Esophagus muscularis mucosa (tissue), 4 donors: ENCODE results near the gene SIM1. TPM values are rescaled to one million over a fixed set of nuclear protein-coding genes. Genes with fewer than 3 reads are reported as not detected.

ENCODE experiments used
- DNase-seq: peaks from one replicate; pipeline ENCODE4 v3.0.0-alpha.2; 2017; ENCODE audit errors: extremely low spot score
- H3K27ac ChIP-seq, 4 donors: fragments of 200-600 bp; sonication (generic); replicated peaks in 1 of 4; 1 replicate in 3 of 4; 2 replicates in 1 of 4; pipeline ENCODE4 v1.5.1; 2016 to 2019; ENCODE audit warnings: mild to moderate bottlenecking in 1 of 4
- H3K27me3 ChIP-seq, 4 donors: fragments of 200-600 bp; sonication (generic); one replicate each; pipeline versions ENCODE4 v1.5.1 to v1.6.0; 2016 to 2019
- H3K36me3 ChIP-seq, 4 donors: fragments of 200-600 bp; sonication (generic); one replicate each; pipeline ENCODE4 v1.5.1; 2016 to 2019
- H3K4me1 ChIP-seq, 4 donors: fragments of 200-600 bp; sonication (generic); one replicate each; pipeline ENCODE4 v1.5.1; 2016 to 2019
- H3K4me3 ChIP-seq, 4 donors: fragments of 200-600 bp; sonication (generic); 1 replicate in 2 of 4; 2 replicates in 2 of 4; pipeline ENCODE4 v1.5.1; 2016 to 2019; ENCODE audit warnings: mild to moderate bottlenecking in 4 of 4, moderate library complexity in 1 of 4
- H3K9me3 ChIP-seq, 4 donors: fragments of 200-600 bp; sonication (generic); 1 replicate in 3 of 4; 2 replicates in 1 of 4; pipeline ENCODE4 v1.5.1; 2016 to 2019
- CTCF ChIP-seq, 3 experiments: fragments of 200-600 bp in 2 of 3; fragments of 450-650 bp in 1 of 3; sonication (generic) in 2 of 3; IDR thresholded peaks; one replicate each; pipeline ENCODE4 v1.5.1; 2017 to 2019; ENCODE audit warnings: antibody characterized with exemption in 3 of 3, mild to moderate bottlenecking in 2 of 3, moderate library complexity in 1 of 3
- EP300 ChIP-seq: sonication (generic); formaldehyde crosslinking; IDR thresholded peaks from one replicate; pipeline ENCODE4 v1.6.1; 2017; ENCODE audit warnings: antibody characterized with exemption
- POLR2A ChIP-seq: fragments of 450-650 bp; IDR thresholded peaks from one replicate; pipeline ENCODE4 v1.6.1; 2017; ENCODE audit warnings: antibody characterized with exemption, moderate library complexity, mild to moderate bottlenecking, low read depth
- POLR2AphosphoS5 ChIP-seq, 2 donors: sonication (generic); formaldehyde crosslinking; IDR thresholded peaks; one replicate each; pipeline ENCODE4 v1.6.1; 2017; ENCODE audit warnings: antibody characterized with exemption in 2 of 2
- WGBS: methylation state at CpG from one replicate; pipeline ENCODE4 v1.1.5; 2018; 5-methylcytosine and 5-hydroxymethylcytosine counted together
- intact Hi-C: fragments of 100-400 bp; cut with DNase I; formaldehyde crosslinking; loops from one replicate; pipeline ENCODE4 v1.15.1; 2023
- total RNA-seq, 4 donors: library from RNA; depleted of rRNA; stranded (reverse); fragments of >200 nt; gene quantifications; one replicate each; pipeline versions ENCODE4 v1.1.0 to v1.2.1, GENCODE V29; 2016

SIM1 gene
- total RNA-seq, 4 donors from 2014 or later = not detected

- H3K4me3 ChIP-seq = no peak overlapping the region
- H3K27ac ChIP-seq = no peak overlapping the region
- H3K27me3 ChIP-seq = peaks cover 19 to 100% (median 98%) of the 10 kb centered on the region in 4 donors
- intact Hi-C loops = no loop called here
- TF ChIP-seq POLR2A = no peak
- no peak for TF ChIP-seq EP300
- no peak for TF ChIP-seq POLR2AphosphoS5 (IDR thresholded peaks at IDR 0.05)
- no peak for TF ChIP-seq CTCF (IDR thresholded peaks at IDR 0.05)
- peaks cover 15 to 49% (median 36%) of the 10 kb centered on the region in 4 donors for H3K4me1 ChIP-seq
- WGBS = 6% methylated on average over 9 of the region's 9 CpGs
- DNase-seq = peak; percentile 31
- H3K9me3 ChIP-seq = peaks cover 0 to 7% (median 0%) of the 10 kb centered on the region in 4 donors
- no peaks in the 10 kb centered on the region for H3K36me3 ChIP-seq
Observed at GRCh38 chr6:100460650-100461204, 4.0 kb downstream of the SIM1 start.

GRCh38 chr6:100459592-100460184, 5.0 kb downstream of the SIM1 start:
- intact Hi-C loops = no loop called here
- peaks cover 20 to 100% (median 98%) of the 10 kb centered on the region in 4 donors for H3K27me3 ChIP-seq
- DNase-seq = no peak
- H3K9me3 ChIP-seq = peaks cover 0 to 7% (median 0%) of the 10 kb centered on the region in 4 donors
- no peak for TF ChIP-seq CTCF (IDR thresholded peaks at IDR 0.05)
- TF ChIP-seq POLR2AphosphoS5 (IDR thresholded peaks at IDR 0.05) = no peak
- no peak for TF ChIP-seq EP300
- no peak for TF ChIP-seq POLR2A
- H3K36me3 ChIP-seq = no peaks in the 10 kb centered on the region
- peaks cover 8 to 50% (median 31%) of the 10 kb centered on the region in 4 donors for H3K4me1 ChIP-seq
- H3K4me3 ChIP-seq = no peak overlapping the region
- H3K27ac ChIP-seq = no peak overlapping the region

GRCh38 chr6:100458841-100459591, 5.7 kb downstream of the SIM1 start:
- intact Hi-C loops = no loop called here
- Histone ChIP-seq H3K27me3 (peaks cover 14 to 100% (median 98%) of the 10 kb centered on the region in 4 donors), H3K4me1 (peaks cover 6 to 47% (median 29%) of the 10 kb centered on the region in 4 donors), H3K9me3 (peaks cover 0 to 7% (median 0%) of the 10 kb centered on the region in 4 donors), H3K36me3 (no peaks in the 10 kb centered on the region), H3K4me3 (no peak overlapping the region), H3K27ac (no peak overlapping the region)
- 20% methylated on average over 10 of the region's 10 CpGs for WGBS
- TF ChIP-seq POLR2A (no peak), CTCF (IDR thresholded peaks at IDR 0.05) (no peak), EP300 (no peak), POLR2AphosphoS5 (IDR thresholded peaks at IDR 0.05) (no peak)
- peak; percentile 2 for DNase-seq

GRCh38 chr6:100457311-100457990, 7.3 kb downstream of the SIM1 start:
- peaks cover 13 to 100% (median 95%) of the 10 kb centered on the region in 4 donors for H3K27me3 ChIP-seq
- H3K9me3 ChIP-seq = peaks cover 0 to 7% (median 0%) of the 10 kb centered on the region in 4 donors
- intact Hi-C loops = no loop called here
- no peak overlapping the region for H3K4me3 ChIP-seq
- DNase-seq = peak; percentile 87
- H3K27ac ChIP-seq = no peak overlapping the region
- 19% methylated on average over 28 of the region's 34 CpGs for WGBS
- peaks cover 6 to 42% (median 29%) of the 10 kb centered on the region in 4 donors for H3K4me1 ChIP-seq
- no peak for TF ChIP-seq POLR2AphosphoS5 (IDR thresholded peaks at IDR 0.05)
- no peak for TF ChIP-seq EP300
- TF ChIP-seq CTCF (IDR thresholded peaks at IDR 0.05) = no peak
- no peak for TF ChIP-seq POLR2A
- H3K36me3 ChIP-seq = no peaks in the 10 kb centered on the region
